Heart left ventricle (tissue), 16 donors: ENCODE results near the gene ANXA2. TPM values are rescaled to one million over a fixed set of nuclear protein-coding genes. Genes with fewer than 3 reads are reported as not detected.

Experiments used
- ATAC-seq, 4 donors: fragments of 200-7000 bp; cut with Tn5 transposase; one replicate each; pipeline ENCODE4 v1.9.1; 2020 to 2022; ENCODE audit warnings: moderate library complexity in 4 of 4, mild to moderate bottlenecking in 3 of 4, moderate number of reproducible peaks in 1 of 4
- DNase-seq, 5 donors: peaks; one replicate each; pipeline ENCODE4 v3.0.0-alpha.2; 2020
- H3K27ac ChIP-seq, 12 donors: fragments of 200-600 bp; sonication (generic) in 4 of 12; one replicate each; pipeline versions ENCODE4 v1.5.0 to v1.8.0; 2016 to 2022; ENCODE audit warnings: mild to moderate bottlenecking in 2 of 12
- H3K27me3 ChIP-seq, 9 donors: fragments of 200-600 bp; sonication (generic) in 2 of 9; one replicate each; pipeline versions ENCODE4 v1.5.1 to v1.8.0; 2016 to 2022; ENCODE audit warnings: mild to moderate bottlenecking in 3 of 9
- H3K36me3 ChIP-seq, 9 donors: fragments of 200-600 bp; sonication (generic) in 2 of 9; one replicate each; pipeline versions ENCODE4 v1.5.0 to v1.8.0; 2018 to 2022; ENCODE audit warnings: mild to moderate bottlenecking in 2 of 9
- H3K4me1 ChIP-seq, 12 donors: fragments of 200-600 bp; sonication (generic) in 4 of 12; one replicate each; pipeline versions ENCODE4 v1.5.0 to v1.8.0; 2016 to 2022; ENCODE audit warnings: mild to moderate bottlenecking in 3 of 12
- H3K4me3 ChIP-seq, 12 donors: fragments of 200-600 bp; sonication (generic) in 4 of 12; one replicate each; pipeline versions ENCODE4 v1.5.0 to v1.8.0; 2017 to 2022; ENCODE audit warnings: mild to moderate bottlenecking in 9 of 12, moderate library complexity in 4 of 12
- H3K9me3 ChIP-seq, 12 donors: fragments of 200-600 bp; sonication (generic) in 4 of 12; one replicate each; pipeline versions ENCODE4 v1.5.0 to v1.8.0; 2016 to 2022; ENCODE audit warnings: mild to moderate bottlenecking in 1 of 12
- POLR2A ChIP-seq, 2 donors: fragments of 450-650 bp; IDR thresholded peaks; one replicate each; pipeline ENCODE4 v1.6.1; 2017; ENCODE audit warnings: antibody characterized with exemption in 2 of 2, mild to moderate bottlenecking in 2 of 2, moderate library complexity in 2 of 2
- WGBS, 4 donors: extraction: QIAGEN DNeasy Blood & Tissue Kit in 2 of 4; methylation state at CpG; one replicate each; pipeline versions ENCODE4 v1.1.5 to v1.1.7; 2013 to 2018; 5-methylcytosine and 5-hydroxymethylcytosine counted together
- intact Hi-C, 10 donors: fragments of 100-400 bp; cut with DNase I; formaldehyde crosslinking; loops; one replicate each; pipeline versions ENCODE4 v1.11.1 to v1.14.2; 2022
- polyA plus RNA-seq, 2 donors: library from polyadenylated mRNA; stranded (reverse); fragments of 200-250 nt; gene quantifications; one replicate each; pipeline ENCODE4 v1.2.3, GENCODE V29; 2013
- total RNA-seq, 9 donors: library from RNA; depleted of rRNA in 2 of 9; stranded (reverse); fragments of >200 nt in 2 of 9; fragmentation: NEBNext Ultra II Directional in 3 of 9; extraction: Animal tissue kit (Norgen Biotek cat#: 25700) in 3 of 9; gene quantifications; one replicate each; pipeline versions ENCODE4 v1.1.0 to v1.2.4, GENCODE V29; 2016 to 2023
- TF ChIP-seq, protein P1 (sequence below), 12 donors: fragments of 200-600 bp; sonication (generic) in 4 of 12; IDR thresholded peaks; one replicate each; pipeline versions ENCODE4 v1.5.0 to v1.8.0; 2018 to 2022; ENCODE audit warnings: antibody characterized with exemption in 12 of 12, mild to moderate bottlenecking in 5 of 12
- donor health status: ischemic (EF 13 %, LVEDD 7.1; RV severe dilation, severe dysfunction).
- donor health status: healthy with polysubstance abuse.
- donor health status: DM: no; HTN: yes; CAD: no.
- donor health status: DM: no; HTN: no; CAD: no.
- donor health status: ischemic (EF 25% LVEDD 6.9; RV normal size, moderate dysfunction).
- donor health status: ischemic (EF 25% LVEDD 5.7; RV mildly dilated, moderate dysfunction).
- donor health status: healthy.
- donor health status: DM: yes; HTN: yes; CAD: no.
- donor health status: ischemic (EF 35%, LVEDD 5.7; RV mildly dilated, moderate dysfunction).
- donor health status: nonischemic (EF 11% LVEDD 7.7; RV severe dilation, severe dysfunction).
- donor health status: DM: yes; HTN: yes; CAD: no.
- donor health status: PGD.
- donor health status: ischemic (EF 29% LVEDD 5.4; RV normal size, mild dysfunction).
- donor health status: nonischemic (EF 23%, LVEDD 6.1; RV moderate dilation, normal function).

ANXA2 gene
- total and polyA plus RNA-seq, 11 donors, result 106 to 547 (median 207) TPM

DNA sequence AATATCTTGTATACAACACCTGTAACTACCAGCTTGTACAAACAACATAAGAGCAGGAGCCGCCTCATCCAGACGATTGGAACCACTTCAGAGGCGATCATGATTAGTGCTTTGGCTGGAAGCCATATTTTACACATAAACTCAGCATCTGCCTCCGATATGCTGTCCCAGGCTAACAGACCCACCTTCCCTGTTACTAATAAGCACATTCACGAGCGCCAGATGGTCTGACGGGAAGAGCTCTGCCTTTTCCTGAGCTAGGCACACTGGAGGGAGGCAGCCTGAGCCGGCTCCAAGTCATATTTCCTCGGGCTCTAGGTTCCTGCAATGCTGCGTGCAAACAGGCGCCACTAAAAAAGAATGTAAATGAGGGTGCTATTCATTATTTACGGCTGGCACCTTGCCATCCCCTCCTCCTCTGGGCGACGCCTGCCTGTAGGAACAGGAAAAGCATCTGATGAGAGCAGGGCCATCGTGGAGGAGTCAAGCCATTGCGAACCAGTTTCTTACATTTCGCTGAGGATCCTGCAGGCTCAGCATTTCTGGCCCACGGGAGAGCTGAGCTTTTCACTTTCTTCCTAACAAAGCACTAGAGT lies 98.2 kb downstream of the ANXA2 start:
- Histone ChIP-seq H3K27ac (no peak overlapping the region), H3K9me3 (no peaks in the 10 kb centered on the region), H3K27me3 (no peaks in the 10 kb centered on the region), H3K36me3 (no peaks in the 10 kb centered on the region), H3K4me1 (peaks cover 0 to 4% (median 0%) of the 10 kb centered on the region in 12 donors), H3K4me3 (no peak overlapping the region)
- ATAC-seq (peak; percentile 26 to 76 (median 56)), DNase-seq (peak in 2 of 5 donors; percentile 30 to 38)
- 30 to 53% (median 45%) methylated on average over 18 of the region's 18 CpGs for whole genome bisulfite sequencing, 4 donors
- intact Hi-C loops, result no loop called here
- TF ChIP-seq POLR2A (IDR thresholded peaks at IDR 0.05), result no peak
- TF ChIP-seq, protein P1, sequence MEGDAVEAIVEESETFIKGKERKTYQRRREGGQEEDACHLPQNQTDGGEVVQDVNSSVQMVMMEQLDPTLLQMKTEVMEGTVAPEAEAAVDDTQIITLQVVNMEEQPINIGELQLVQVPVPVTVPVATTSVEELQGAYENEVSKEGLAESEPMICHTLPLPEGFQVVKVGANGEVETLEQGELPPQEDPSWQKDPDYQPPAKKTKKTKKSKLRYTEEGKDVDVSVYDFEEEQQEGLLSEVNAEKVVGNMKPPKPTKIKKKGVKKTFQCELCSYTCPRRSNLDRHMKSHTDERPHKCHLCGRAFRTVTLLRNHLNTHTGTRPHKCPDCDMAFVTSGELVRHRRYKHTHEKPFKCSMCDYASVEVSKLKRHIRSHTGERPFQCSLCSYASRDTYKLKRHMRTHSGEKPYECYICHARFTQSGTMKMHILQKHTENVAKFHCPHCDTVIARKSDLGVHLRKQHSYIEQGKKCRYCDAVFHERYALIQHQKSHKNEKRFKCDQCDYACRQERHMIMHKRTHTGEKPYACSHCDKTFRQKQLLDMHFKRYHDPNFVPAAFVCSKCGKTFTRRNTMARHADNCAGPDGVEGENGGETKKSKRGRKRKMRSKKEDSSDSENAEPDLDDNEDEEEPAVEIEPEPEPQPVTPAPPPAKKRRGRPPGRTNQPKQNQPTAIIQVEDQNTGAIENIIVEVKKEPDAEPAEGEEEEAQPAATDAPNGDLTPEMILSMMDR (IDR thresholded peaks at IDR 0.05), result peak in 2 of 12 donors; percentile 11 to 17

Other genes starting within 250 kb of the ANXA2 start
- 10 to 100 TPM in 8 of 9 donors, 1 to 10 TPM in 1; 9.1 to 28.8 (median 23.7) TPM for gene ICE2, start 81.2 kb upstream of the ANXA2 start, total RNA-seq
- 10 to 100 TPM in 1 of 2 donors, 1 to 10 TPM in 1; 8.4 to 11.1 TPM for gene ICE2, start 81.2 kb upstream of the ANXA2 start, polyA plus RNA-seq